ENCODE results near the gene SPATA31C1.
"Not testable (repeated sequence)": the region's sequence is repeated elsewhere in the genome, so short reads cannot be mapped to it uniquely, and the experiment has no call there.

GRCh38 chr9:87923012-87923411 lies 5.2 kb downstream of the SPATA31C1 start:
- TF ChIP-seq CTCF (IDR thresholded peaks at IDR 0.05; ENCODE audit: poor library complexity); EZH2 (IDR thresholded peaks at IDR 0.05; ENCODE audit: borderline replicate concordance); EZH2phosphoT487 (IDR thresholded peaks at IDR 0.05; ENCODE audit: low read depth, severe bottlenecking, unreplicated experiment): not testable (repeated sequence)

All from hepatocyte (in vitro differentiated cells).